HepG2 (cell line): ENCODE results near the gene CARHSP1. TPM values are rescaled to one million over a fixed set of nuclear protein-coding genes. Genes with fewer than 3 reads are reported as not detected.

Experiments used
- ATAD3A ChIP-seq: sonication (generic); formaldehyde crosslinking; IDR thresholded peaks from 2 replicates; pipeline ENCODE4 v1.4.0; 2020; ENCODE audit warnings: missing genetic modification reagents
- FUBP1 ChIP-seq: sonication (generic); formaldehyde crosslinking; IDR thresholded peaks from 2 replicates; pipeline ENCODE4 v1.5.1; 2020; ENCODE audit warnings: missing genetic modification reagents, mild to moderate bottlenecking, borderline replicate concordance
- GABPA ChIP-seq, 2 experiments: IDR thresholded peaks; 2 replicates each; pipeline ENCODE4 v1.6.1; 2011 to 2016; ENCODE audit warnings: low read depth in 2 of 2, low read length in 1 of 2, missing biosample characterization in 1 of 2, missing genetic modification characterization in 1 of 2
- JUNB ChIP-seq: sonication (generic); formaldehyde crosslinking; IDR thresholded peaks from 2 replicates; pipeline ENCODE4 v1.8.0; 2022; ENCODE audit warnings: missing genetic modification reagents, mild to moderate bottlenecking, borderline replicate concordance
- MED1 ChIP-seq: sonication (generic); formaldehyde crosslinking; IDR thresholded peaks from 2 replicates; pipeline ENCODE4 v1.4.0; 2020; ENCODE audit warnings: missing genetic modification reagents
- NCOA2 ChIP-seq: sonication (generic); formaldehyde crosslinking; IDR thresholded peaks from 2 replicates; pipeline ENCODE4 v1.8.0; 2022; ENCODE audit warnings: inconsistent platforms
- NFIC ChIP-seq: IDR thresholded peaks from 2 replicates; pipeline ENCODE4 v1.6.1; 2012; ENCODE audit warnings: mild to moderate bottlenecking, low read length, inconsistent platforms
- NFRKB ChIP-seq: fragments of 450-650 bp; IDR thresholded peaks from 2 replicates; pipeline ENCODE4 v1.6.1; 2017
- NRL ChIP-seq: sonication (generic); formaldehyde crosslinking; IDR thresholded peaks from 2 replicates; pipeline ENCODE4 v1.5.0; 2020; ENCODE audit warnings: missing genetic modification reagents, mild to moderate bottlenecking, moderate library complexity, borderline replicate concordance
- RAD21 ChIP-seq: fragments of 450-650 bp; formaldehyde crosslinking; IDR thresholded peaks from 2 replicates; pipeline ENCODE4 v1.5.0; 2020; ENCODE audit warnings: mild to moderate bottlenecking
- RBFOX2 ChIP-seq: fragments of 200-400 bp; formaldehyde crosslinking; IDR thresholded peaks from 2 replicates; pipeline ENCODE4 v1.6.1; 2017; ENCODE audit warnings: low read depth, mild to moderate bottlenecking, low read length
- SAP130 ChIP-seq: IDR thresholded peaks from 2 replicates; pipeline ENCODE4 v1.6.1; 2016; ENCODE audit warnings: low read depth
- SIX4 ChIP-seq: sonication (generic); formaldehyde crosslinking; IDR thresholded peaks from 2 replicates; pipeline ENCODE4 v1.4.0; 2020; ENCODE audit warnings: missing genetic modification reagents
- SRSF4 ChIP-seq: fragments of 200-400 bp; formaldehyde crosslinking; IDR thresholded peaks from one replicate; pipeline ENCODE4 v1.6.1; 2018; ENCODE audit warnings: mild to moderate bottlenecking, low read depth, low read length, moderate library complexity; ENCODE audit not compliant: poor library complexity, severe bottlenecking
- ZFP37 ChIP-seq: sonication (generic); formaldehyde crosslinking; IDR thresholded peaks from 2 replicates; pipeline ENCODE4 v1.4.0; 2020; ENCODE audit warnings: missing genetic modification reagents, borderline replicate concordance
- ZFP91 ChIP-seq: sonication (generic); formaldehyde crosslinking; IDR thresholded peaks from 2 replicates; pipeline ENCODE4 v1.9.0; 2022; ENCODE audit warnings: missing genetic modification reagents, mild to moderate bottlenecking, borderline replicate concordance
- ZKSCAN8 ChIP-seq: IDR thresholded peaks from 2 replicates; pipeline ENCODE4 v1.6.1; 2016; ENCODE audit warnings: borderline replicate concordance, missing genetic modification reagents, missing compliant biosample characterization
- ZNF232 ChIP-seq: sonication (generic); formaldehyde crosslinking; IDR thresholded peaks from 2 replicates; pipeline ENCODE4 v1.4.0; 2020; ENCODE audit warnings: missing genetic modification reagents, borderline replicate concordance
- ZNF562 ChIP-seq: sonication (generic); formaldehyde crosslinking; IDR thresholded peaks from 2 replicates; pipeline ENCODE4 v1.8.0; 2022; ENCODE audit warnings: missing genetic modification reagents, borderline replicate concordance
- ZNF564 ChIP-seq: sonication (generic); formaldehyde crosslinking; IDR thresholded peaks from 2 replicates; pipeline ENCODE4 v1.8.1; 2023; ENCODE audit warnings: mild to moderate bottlenecking, missing genetic modification reagents
- ZNF589 ChIP-seq: sonication (generic); formaldehyde crosslinking; conservative IDR thresholded peaks from 2 replicates; pipeline ENCODE4 v1.8.0; 2022; ENCODE audit warnings: mild to moderate bottlenecking, moderate library complexity, missing genetic modification reagents
- ZNF816 ChIP-seq: sonication (generic); formaldehyde crosslinking; IDR thresholded peaks from 2 replicates; pipeline ENCODE4 v1.8.0; 2022; ENCODE audit warnings: missing genetic modification reagents, mild to moderate bottlenecking, borderline replicate concordance
- polyA plus RNA-seq, 8 experiments: library from polyadenylated mRNA; depleted of rRNA in 3 of 8; stranded (reverse) in 7 of 8; unstranded in 1 of 8; fragments of >200 nt; fragmentation: Illumina TruSeq in 4 of 8; extraction: Trizol in 4 of 8; gene quantifications; 2 replicates each; pipeline versions ENCODE4 v1.2.1 to v1.2.3, GENCODE V29; 2011 to 2016; ENCODE audit warnings: low read depth in 4 of 8, missing spikeins in 1 of 8, mixed read lengths in 1 of 8; ENCODE audit not compliant: insufficient read depth in 1 of 8
- total RNA-seq, 5 experiments: library from RNA; depleted of rRNA; stranded (reverse); fragments of >200 nt; fragmentation: Illumina TruSeq; extraction: Trizol; gene quantifications; 2 replicates each; pipeline ENCODE4 v1.2.3, GENCODE V29; 2016; ENCODE audit warnings: low read depth in 1 of 5
- TF ChIP-seq, protein P1 (sequence below): sonication (generic); formaldehyde crosslinking; IDR thresholded peaks from 2 replicates; pipeline ENCODE4 v1.8.1; 2023; ENCODE audit warnings: mild to moderate bottlenecking, moderate library complexity, missing genetic modification reagents
- TF ChIP-seq, protein P2 (sequence below): sonication (generic); formaldehyde crosslinking; IDR thresholded peaks from 2 replicates; pipeline ENCODE4 v1.8.0; 2022; ENCODE audit warnings: missing genetic modification reagents, mild to moderate bottlenecking, inconsistent platforms, borderline replicate concordance

Gene CARHSP1
- total and polyA plus RNA-seq, 2 of the 13 experiments (the other 11 are each of a cell fraction or from before 2014, with no cell fraction given), result 173 to 345 TPM

DNA sequence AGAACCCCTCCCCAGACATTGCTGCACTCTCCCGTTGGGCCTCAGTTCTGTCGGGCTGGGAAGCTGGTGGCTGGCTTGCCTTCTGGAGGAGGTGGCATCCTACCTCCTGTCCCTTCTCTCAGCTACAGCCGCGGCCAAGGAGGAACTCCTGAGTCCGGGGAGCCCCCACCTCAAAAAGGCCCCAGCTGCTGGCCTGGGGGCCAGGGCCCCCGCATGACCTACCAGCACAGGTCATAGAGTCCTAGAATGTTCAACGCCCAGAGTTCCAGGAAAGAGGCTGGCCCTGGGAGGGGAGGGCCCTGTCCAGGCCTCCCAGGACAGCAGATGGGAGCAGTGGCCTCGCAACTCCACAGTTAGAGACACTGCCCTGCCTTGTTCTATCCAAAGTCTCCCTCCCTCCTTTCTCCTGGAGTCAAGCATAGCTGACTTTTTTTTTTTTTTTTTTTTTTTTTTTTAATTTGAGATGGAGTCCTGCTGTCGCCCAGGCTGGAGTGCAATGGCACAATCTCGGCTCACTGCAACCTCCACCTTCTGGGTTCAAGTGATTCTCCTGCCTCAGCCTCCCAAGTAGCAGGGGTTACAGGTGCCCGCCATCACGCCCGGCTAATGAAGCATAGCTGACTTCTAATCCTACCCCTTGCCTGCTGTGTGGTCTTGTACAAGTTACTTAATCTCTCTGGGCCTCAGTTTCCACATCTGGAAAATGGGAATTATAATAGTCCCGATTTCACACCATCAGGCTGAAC, 7.1 kb downstream of the CARHSP1 start (continued):
- TF ChIP-seq NFRKB (no peak), ZNF564 (CRISPR knock-in tag) (no peak), FUBP1 (no peak), MED1 (CRISPR knock-in tag) (peak; percentile 31; the same call in 1 of the 2 replicates), SIX4 (CRISPR knock-in tag) (0 out of 2 replicates have a peak, but pooled peaks have one; percentile 21), ZNF589 (CRISPR knock-in tag) (no peak), ZNF816 (CRISPR knock-in tag) (no peak), ZKSCAN8 (CRISPR knock-in tag) (no peak; the same call in 1 of the 2 replicates), NCOA2 (CRISPR knock-in tag) (0 out of 2 replicates have a peak, but pooled peaks have one; percentile 20), JUNB (no peak), ATAD3A (CRISPR knock-in tag) (no peak), RBFOX2 (peak; percentile 45; the same call in 1 of the 2 replicates), ZFP37 (no peak), NRL (CRISPR knock-in tag) (peak; percentile 22; the same call in 1 of the 2 replicates), SAP130 (CRISPR knock-in tag) (peak; percentile 30), GABPA (IDR thresholded peaks at IDR 0.05; ENCODE audit: low read depth, low read length) (no peak), GABPA (CRISPR knock-in tag; IDR thresholded peaks at IDR 0.05; ENCODE audit: low read depth) (no peak), RAD21 (CRISPR knock-in tag) (0 out of 2 replicates have a peak, but pooled peaks have one; percentile 10), ZFP91 (0 out of 2 replicates have a peak, but pooled peaks have one; percentile 58), NFIC (no peak), ZNF232 (CRISPR knock-in tag) (no peak), ZNF562 (CRISPR knock-in tag) (no peak), SRSF4 (no peak)
- TF ChIP-seq, protein P1, sequence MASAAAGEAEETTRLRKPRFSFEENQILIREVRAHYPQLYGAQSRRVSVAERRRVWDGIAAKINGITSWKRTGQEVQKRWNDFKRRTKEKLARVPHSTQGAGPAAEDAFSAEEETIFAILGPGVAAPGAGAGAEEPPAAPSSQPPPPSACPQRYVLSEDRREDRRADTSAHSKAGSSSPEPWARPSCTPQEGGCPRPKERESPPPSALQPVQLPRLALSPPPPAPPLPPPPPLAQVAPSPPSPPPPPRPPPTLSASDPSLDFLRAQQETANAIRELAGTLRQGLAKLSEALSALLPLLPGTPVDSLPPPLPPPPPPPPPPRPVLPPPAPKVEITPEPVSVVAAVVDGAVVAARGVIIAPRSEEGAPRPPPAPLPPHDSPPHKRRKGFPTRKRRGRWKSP (CRISPR knock-in tag), result 0 out of 2 replicates have a peak, but pooled peaks have one; percentile 32
- TF ChIP-seq, protein P2, sequence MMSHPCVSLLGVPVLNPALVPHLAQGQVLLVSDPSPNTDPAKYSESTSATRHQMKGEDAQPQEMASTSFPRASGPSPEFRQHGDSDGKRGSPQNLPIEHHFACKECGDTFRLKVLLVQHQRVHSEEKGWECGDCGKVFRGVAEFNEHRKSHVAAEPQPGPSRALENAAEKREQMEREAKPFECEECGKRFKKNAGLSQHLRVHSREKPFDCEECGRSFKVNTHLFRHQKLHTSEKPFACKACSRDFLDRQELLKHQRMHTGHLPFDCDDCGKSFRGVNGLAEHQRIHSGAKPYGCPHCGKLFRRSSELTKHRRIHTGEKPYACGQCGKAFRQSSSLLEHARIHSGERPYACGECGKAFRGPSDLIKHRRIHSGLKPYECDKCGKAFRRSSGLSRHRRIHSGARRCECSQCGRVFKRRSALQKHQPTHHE (CRISPR knock-in tag), result no peak
